K562 (cell line): Measurements from ENCODE around the gene MYO15A. TPM values are rescaled to one million over a fixed set of nuclear protein-coding genes. Genes with fewer than 3 reads are reported as not detected.

ENCODE experiments used
- ADNP ChIP-seq: fragments of 200-800 bp; sonication (Bioruptor generic); IDR thresholded peaks from 2 replicates; pipeline ENCODE4 v1.6.1; 2016; ENCODE audit warnings: missing genetic modification characterization, missing compliant biosample characterization
- ATF3 ChIP-seq, 2 experiments: fragments of 450-650 bp in 1 of 2; sonication (generic) in 1 of 2; formaldehyde crosslinking in 1 of 2; IDR thresholded peaks in 1 of 2; conservative IDR thresholded peaks in 1 of 2; 2 replicates each; pipeline versions ENCODE4 v1.6.1 to v1.8.1; 2016 to 2023; ENCODE audit warnings: mild to moderate bottlenecking in 2 of 2, moderate library complexity in 2 of 2, inconsistent platforms in 1 of 2, missing genetic modification reagents in 1 of 2
- CREB1 ChIP-seq, 2 experiments: sonication (generic) in 1 of 2; formaldehyde crosslinking in 1 of 2; IDR thresholded peaks; 2 replicates each; pipeline versions ENCODE4 v1.6.1 to v1.8.0; 2012 to 2022; ENCODE audit warnings: inconsistent platforms in 1 of 2, mild to moderate bottlenecking in 1 of 2, missing genetic modification reagents in 1 of 2, moderate library complexity in 1 of 2
- CTCF ChIP-seq, 3 experiments: IDR thresholded peaks in 2 of 3; conservative IDR thresholded peaks in 1 of 3; 2 replicates each; pipeline ENCODE4 v1.5.1; 2011 to 2012; ENCODE audit warnings: low read length in 3 of 3, mild to moderate bottlenecking in 3 of 3, control low read depth in 2 of 3, improper control_type of control experiment in 1 of 3, inconsistent platforms in 1 of 3, low read depth in 1 of 3, mixed read lengths in 1 of 3, moderate library complexity in 1 of 3; ENCODE audit not compliant: insufficient read depth in 2 of 3
- FOXM1 ChIP-seq, 2 experiments: fragments of 450-650 bp in 1 of 2; sonication (generic) in 1 of 2; formaldehyde crosslinking in 1 of 2; IDR thresholded peaks; 2 replicates each; pipeline versions ENCODE4 v1.6.1 to v1.9.0; 2017 to 2022; ENCODE audit warnings: low read depth in 2 of 2, mild to moderate bottlenecking in 2 of 2, missing genetic modification reagents in 1 of 2, moderate library complexity in 1 of 2
- GATAD2A ChIP-seq: fragments of 450-650 bp; IDR thresholded peaks from 2 replicates; pipeline ENCODE4 v1.6.1; 2017
- HINFP ChIP-seq: fragments of 450-650 bp; conservative IDR thresholded peaks from 2 replicates; pipeline ENCODE4 v1.6.1; 2016; ENCODE audit warnings: missing genetic modification characterization, low read depth, mild to moderate bottlenecking, control low read depth, missing compliant biosample characterization
- HLTF ChIP-seq: fragments of 450-650 bp; IDR thresholded peaks from 2 replicates; pipeline ENCODE4 v1.6.1; 2016
- MTA3 ChIP-seq: fragments of 450-650 bp; formaldehyde crosslinking; IDR thresholded peaks from 2 replicates; pipeline ENCODE4 v1.6.1; 2017; ENCODE audit warnings: mild to moderate bottlenecking, borderline replicate concordance
- NFE2L1 ChIP-seq: fragments of 450-650 bp; IDR thresholded peaks from 2 replicates; pipeline ENCODE4 v1.6.1; 2016; ENCODE audit warnings: missing genetic modification characterization, low read depth, mild to moderate bottlenecking, missing compliant biosample characterization, moderate library complexity, borderline replicate concordance
- NFRKB ChIP-seq: fragments of 450-650 bp; IDR thresholded peaks from 2 replicates; pipeline ENCODE4 v1.6.1; 2016; ENCODE audit warnings: low read depth
- PURB ChIP-seq: sonication (generic); formaldehyde crosslinking; IDR thresholded peaks from 2 replicates; pipeline ENCODE4 v1.9.0; 2021; ENCODE audit warnings: low read depth, mild to moderate bottlenecking, missing genetic modification reagents
- SAFB2 ChIP-seq: fragments of 200-400 bp; formaldehyde crosslinking; IDR thresholded peaks from 2 replicates; pipeline ENCODE4 v1.6.1; 2018; ENCODE audit warnings: borderline replicate concordance, low read length, low read depth, moderate library complexity; ENCODE audit not compliant: severe bottlenecking
- SPI1 ChIP-seq: IDR thresholded peaks from 2 replicates; pipeline ENCODE4 v1.6.1; 2011; ENCODE audit warnings: low read depth, low read length, control low read depth, borderline replicate concordance
- TRIM28 ChIP-seq: fragments of 450-650 bp; IDR thresholded peaks from 2 replicates; pipeline ENCODE4 v1.6.1; 2017
- WHSC1 ChIP-seq: IDR thresholded peaks from one replicate; pipeline ENCODE4 v1.6.1; 2012; ENCODE audit warnings: low read length, control low read depth, inconsistent platforms
- YY1 ChIP-seq, 3 experiments: IDR thresholded peaks; 2 replicates each; pipeline ENCODE4 v1.6.1; 2011; ENCODE audit warnings: low read length in 2 of 3, mild to moderate bottlenecking in 2 of 3, moderate library complexity in 2 of 3, borderline replicate concordance in 1 of 3, control low read depth in 1 of 3, low read depth in 1 of 3; ENCODE audit not compliant: insufficient read depth in 3 of 3, insufficient replicate concordance in 2 of 3, control insufficient read depth in 1 of 3, insufficient read length in 1 of 3; ENCODE audit errors: extremely low read depth in 1 of 3
- ZFP1 ChIP-seq: fragments of 450-650 bp; formaldehyde crosslinking; IDR thresholded peaks from 2 replicates; pipeline ENCODE4 v1.4.0; 2020; ENCODE audit warnings: mild to moderate bottlenecking, mixed read lengths
- ZNF384 ChIP-seq: IDR thresholded peaks from 2 replicates; pipeline ENCODE4 v1.6.1; 2012; ENCODE audit warnings: low read depth, low read length, improper control_type of control experiment
- polyA plus RNA-seq, 8 experiments: library from polyadenylated mRNA; depleted of rRNA in 4 of 8; stranded (reverse) in 5 of 8; unstranded in 3 of 8; fragments of >200 nt; fragmentation: Nextera tagmentation in 2 of 8; fragmentation: Illumina TruSeq in 1 of 8; extraction: Ambion mirVana in 2 of 8; extraction: Trizol in 1 of 8; gene quantifications; 2 replicates each; pipeline versions ENCODE4 v1.2.1 to v1.2.3, GENCODE V29; 2011 to 2014; ENCODE audit warnings: inconsistent platforms in 1 of 8, missing spikeins in 1 of 8
- total RNA-seq, 7 experiments: library from RNA; depleted of rRNA in 6 of 7; stranded (reverse); fragments of >200 nt in 6 of 7; fragmentation: Illumina TruSeq in 2 of 7; extraction: Trizol in 2 of 7; gene quantifications; 2 replicates each; pipeline versions ENCODE4 v1.2.1 to v1.2.3, GENCODE V29; 2011 to 2021; ENCODE audit warnings: low replicate concordance in 1 of 7

Gene MYO15A
- total and polyA plus RNA-seq, 9 of the 15 experiments (the other 6 are each of a cell fraction or from before 2014, with no cell fraction given): 0.05 to 0.88 (median 0.14) TPM; not detected in 1

DNA sequence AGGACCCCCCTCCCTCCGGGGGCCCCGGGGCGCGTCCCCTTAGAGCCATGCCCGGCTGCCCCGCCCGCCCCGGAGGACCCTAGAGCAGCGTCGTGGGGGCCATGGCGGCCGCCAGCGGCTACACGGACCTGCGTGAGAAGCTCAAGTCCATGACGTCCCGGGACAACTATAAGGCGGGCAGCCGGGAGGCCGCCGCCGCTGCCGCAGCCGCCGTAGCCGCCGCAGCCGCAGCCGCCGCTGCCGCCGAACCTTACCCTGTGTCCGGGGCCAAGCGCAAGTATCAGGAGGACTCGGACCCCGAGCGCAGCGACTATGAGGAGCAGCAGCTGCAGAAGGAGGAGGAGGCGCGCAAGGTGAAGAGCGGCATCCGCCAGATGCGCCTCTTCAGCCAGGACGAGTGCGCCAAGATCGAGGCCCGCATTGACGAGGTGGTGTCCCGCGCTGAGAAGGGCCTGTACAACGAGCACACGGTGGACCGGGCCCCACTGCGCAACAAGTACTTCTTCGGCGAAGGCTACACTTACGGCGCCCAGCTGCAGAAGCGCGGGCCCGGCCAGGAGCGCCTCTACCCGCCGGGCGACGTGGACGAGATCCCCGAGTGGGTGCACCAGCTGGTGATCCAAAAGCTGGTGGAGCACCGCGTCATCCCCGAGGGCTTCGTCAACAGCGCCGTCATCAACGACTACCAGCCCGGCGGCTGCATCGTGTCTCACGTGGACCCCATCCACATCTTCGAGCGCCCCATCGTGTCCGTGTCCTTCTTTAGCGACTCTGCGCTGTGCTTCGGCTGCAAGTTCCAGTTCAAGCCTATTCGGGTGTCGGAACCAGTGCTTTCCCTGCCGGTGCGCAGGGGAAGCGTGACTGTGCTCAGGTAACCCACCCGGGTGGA is 75.8 kb downstream of the MYO15A start (continued):
- no peak for TF ChIP-seq ZFP1
- no peak for TF ChIP-seq TRIM28
- TF ChIP-seq SPI1: no peak
- TF ChIP-seq HLTF: no peak
- TF ChIP-seq ATF3 (IDR thresholded peaks at IDR 0.05): no peak; the same call in 1 of the 2 replicates
- no peak for TF ChIP-seq ATF3 (CRISPR knock-in tag; conservative IDR thresholded peaks at IDR 0.05)
- no peak for TF ChIP-seq WHSC1
- no peak for TF ChIP-seq ZNF384
- TF ChIP-seq MTA3: no peak
- no peak for TF ChIP-seq YY1 (IDR thresholded peaks at IDR 0.05; ENCODE audit: borderline replicate concordance in 1 of 3, control insufficient read depth in 1 of 3, extremely low read depth in 1 of 3, insufficient read depth in 3 of 3, insufficient read length in 1 of 3, insufficient replicate concordance in 2 of 3, low read depth in 1 of 3, low read length in 2 of 3)
- TF ChIP-seq NFE2L1 (tag): no peak
- no peak for TF ChIP-seq SAFB2
- no peak for TF ChIP-seq PURB (CRISPR knock-in tag)
- no peak for TF ChIP-seq ADNP
- TF ChIP-seq HINFP (tag): no peak
- no peak for TF ChIP-seq GATAD2A
- peak in 2 of 3 experiments; percentile 8 to 12; a peak in 1 of 6 replicates for TF ChIP-seq CTCF (IDR thresholded peaks at IDR 0.05 in 2 of 3, conservative IDR thresholded peaks at IDR 0.05 in 1 of 3; ENCODE audit: insufficient read depth in 2 of 3, low read depth in 1 of 3, low read length in 3 of 3)
- TF ChIP-seq FOXM1 (IDR thresholded peaks at IDR 0.05; ENCODE audit: low read depth): no peak
- no peak for TF ChIP-seq FOXM1 (CRISPR knock-in tag; IDR thresholded peaks at IDR 0.05; ENCODE audit: low read depth)
- TF ChIP-seq CREB1 (IDR thresholded peaks at IDR 0.05): peak; percentile 82
- TF ChIP-seq CREB1 (CRISPR knock-in tag; IDR thresholded peaks at IDR 0.05): peak; percentile 71; the same call in 1 of the 2 replicates
- no peak for TF ChIP-seq NFRKB
